Myocyte (in vitro differentiated cells): ENCODE data around the gene NBPF8. TPM values are rescaled to one million over a fixed set of nuclear protein-coding genes. Genes with fewer than 3 reads are reported as not detected.
"Not testable (repeated sequence)": the region's sequence is repeated elsewhere in the genome, so short reads cannot be mapped to it uniquely, and the experiment has no call there.

Experiments used
- DNase-seq: peaks from one replicate; pipeline ENCODE4 v3.0.0-alpha.2; 2012; ENCODE audit warnings: low read depth
- polyA plus RNA-seq: library from polyadenylated mRNA; unstranded; fragments of >200 nt; gene quantifications from one replicate; pipeline ENCODE4 v1.2.1, GENCODE V29; 2012; ENCODE audit warnings: missing spikeins
- total RNA-seq: library from RNA; depleted of rRNA; stranded (reverse); fragments of >200 nt; gene quantifications from 2 replicates; pipeline ENCODE4 v1.2.3, GENCODE V29; 2014

Gene NBPF8
- 14.2 and 14.7 TPM in 2 replicates for total RNA-seq
- polyA plus RNA-seq: 11.8 TPM

- peak; percentile 68 for DNase-seq
Measured at GRCh38 chr1:120414911-120415480, at the start of gene NBPF8. Gene NBPF8 (plus strand): TSS chr1:120415035. CDS start chr1:120436523, 21,488 bp downstream.

- not testable (repeated sequence) for DNase-seq
Measured at GRCh38 chr1:120367709-120368108, 47.1 kb upstream of the NBPF8 start.

GRCh38 chr1:120386651-120387050, 28.2 kb upstream of the NBPF8 start:
- DNase-seq: not testable (repeated sequence)

GRCh38 chr1:120388597-120389126, 26.2 kb upstream of the NBPF8 start:
- peak; percentile 54 for DNase-seq

GRCh38 chr1:120391365-120391764, 23.5 kb upstream of the NBPF8 start:
- not testable (repeated sequence) for DNase-seq

GRCh38 chr1:120393316-120394232, 21.3 kb upstream of the NBPF8 start:
- not testable (repeated sequence) for DNase-seq

GRCh38 chr1:120405348-120405747, 9.5 kb upstream of the NBPF8 start:
- DNase-seq: not testable (repeated sequence)

- DNase-seq: not testable (repeated sequence)
Measured at GRCh38 chr1:120414451-120414850, 384 bp upstream of the NBPF8 start.

- peak; percentile 41 for DNase-seq
Measured at GRCh38 chr1:120415492-120415961, 692 bp downstream of the NBPF8 start.

- DNase-seq: not testable (repeated sequence)
Measured at GRCh38 chr1:120425063-120425462, 10.2 kb downstream of the NBPF8 start.

- not testable (repeated sequence) for DNase-seq
Measured at GRCh38 chr1:120431626-120432025, 16.8 kb downstream of the NBPF8 start.

- DNase-seq: not testable (repeated sequence)
Measured at GRCh38 chr1:120433831-120434230, 19.0 kb downstream of the NBPF8 start.

GRCh38 chr1:120449124-120449523, 34.3 kb downstream of the NBPF8 start:
- not testable (repeated sequence) for DNase-seq

Other genes with a start within 250 kb of the NBPF8 start
- gene SEC22B, start 238.5 kb upstream of the NBPF8 start, total RNA-seq: 32.9 and 37.7 TPM in 2 replicates